ENCODE results near the gene MARK3. TPM values are rescaled to one million over a fixed set of nuclear protein-coding genes. Genes with fewer than 3 reads are reported as not detected.

Gene MARK3
- total and polyA plus RNA-seq, 2 of the 13 experiments (the other 11 are each of a cell fraction or from before 2014, with no cell fraction given) = 47.7 to 56.6 TPM

GRCh38 chr14:103522649-103523574 lies 137.7 kb downstream of the MARK3 start, which contains the start of gene CKB:
Gene CKB, minus strand, starts transcription at chr14:103522830. Its CDS starts 337 bp downstream, at chr14:103522493.
- no peak within 1 kb of the TSS for H2AFZ ChIP-seq (ENCODE audit: low read length)
- ATAC-seq (peak; percentile 8), DNase-seq (ENCODE audit: low spot score) (no peak), FAIRE-seq (no peak)
- H3K36me3 ChIP-seq (replicated peaks in 1 of 2; ENCODE audit: control insufficient read depth in 1 of 2, insufficient read depth in 2 of 2, low read length in 2 of 2) = peaks cover 0 to 10% of the 10 kb centered on the region in 2 experiments; a peak in 3 of 5 replicates
- intact Hi-C loops (cut with micrococcal nuclease; ENCODE audit: unreplicated experiment) (no loop called here), in situ Hi-C loops (cut with HindIII; ENCODE audit: extremely low pct_ligation_motif_present, low pct_unique_long_range_greater_than_20kb) (no loop called here)
- H3K4me3 ChIP-seq (replicated peaks in 1 of 3; ENCODE audit: insufficient read depth in 1 of 3, low read depth in 2 of 3, low read length in 3 of 3) = peak within 1 kb of the TSS; percentile 68 to 81 (median 70); a peak in 5 of 6 replicates
- H3K4me2 ChIP-seq (ENCODE audit: low read depth, low read length) = peak within 1 kb of the TSS; percentile 85
- WGBS (ENCODE audit: low lambda C conversion rate) = 57% methylated on average over 36 of the region's 107 CpGs
- peak within 1 kb of the TSS; percentile 39 for H3K27ac ChIP-seq (ENCODE audit: extremely low read length, insufficient read depth, low read length)
- no peaks in the 10 kb centered on the region for H4K20me1 ChIP-seq (ENCODE audit: insufficient read depth, low read length)
- ChIA-PET POLR2A (interaction anchor here (1.1 to 1.6 kb wide), 4 partner anchors 13 to 27 kb away, joined by 3 to 9 read pairs (median 5); no protein-coding TSS in a partner anchor), CTCF (ENCODE audit: low intra/inter-chr PET ratio, low total read pairs) (no interaction called here)
- H3K9me3 ChIP-seq (ENCODE audit: low read length) = no peaks in the 10 kb centered on the region
- BruUV-seq (replicated peaks) = no TSS peak
- peaks cover 66% of the 10 kb centered on the region for H3K4me1 ChIP-seq (ENCODE audit: insufficient read depth, low read length)
- H3K27me3 ChIP-seq (ENCODE audit: control insufficient read depth in 1 of 2, insufficient read depth in 2 of 2, low read length in 2 of 2) = no peaks in the 10 kb centered on the region
- H3K9ac ChIP-seq (ENCODE audit: insufficient read depth, low read depth, low read length) = peak within 1 kb of the TSS; percentile 73
- peaks cover 7% of the 10 kb centered on the region for H3K79me2 ChIP-seq (ENCODE audit: insufficient read depth, low read length)
- TF ChIP-seq NFYB (CRISPR knock-in tag; IDR thresholded peaks at IDR 0.05) (peak; percentile 82), TCF7L2 (IDR thresholded peaks at IDR 0.05; ENCODE audit: low read depth, low read length) (no peak), ZNF552 (CRISPR knock-in tag; IDR thresholded peaks at IDR 0.05; ENCODE audit: borderline replicate concordance) (no peak), ZNF724P (CRISPR knock-in tag; IDR thresholded peaks at IDR 0.05; ENCODE audit: borderline replicate concordance) (no peak), ZNF619 (CRISPR knock-in tag; IDR thresholded peaks at IDR 0.05) (no peak), ISX (CRISPR knock-in tag; conservative IDR thresholded peaks at IDR 0.05) (no peak), ZNF770 (CRISPR knock-in tag; IDR thresholded peaks at IDR 0.05) (no peak), MLXIP (CRISPR knock-in tag; IDR thresholded peaks at IDR 0.05; ENCODE audit: borderline replicate concordance) (no peak), ZNF18 (CRISPR knock-in tag; IDR thresholded peaks at IDR 0.05; ENCODE audit: insufficient replicate concordance) (peak; percentile 24), ZNF746 (CRISPR knock-in tag; IDR thresholded peaks at IDR 0.05) (no peak), REST (IDR thresholded peaks at IDR 0.05; ENCODE audit: borderline replicate concordance in 1 of 2, low read depth in 1 of 2, low read length in 2 of 2) (no peak)
